CD4-positive, alpha-beta memory T cell (primary cell): ENCODE measurements around the gene NAA80. TPM values are rescaled to one million over a fixed set of nuclear protein-coding genes. Genes with fewer than 3 reads are reported as not detected.
"Not testable (repeated sequence)": the region's sequence is repeated elsewhere in the genome, so short reads cannot be mapped to it uniquely, and the experiment has no call there.

Source experiments
- CTCF ChIA-PET: fragments of 350-600 bp; sonication (Branson Sonifier 250); formaldehyde crosslinking; loops from one replicate; lab custom pipeline; 2021; ENCODE audit warnings: inconsistent platforms; ENCODE audit not compliant: partially characterized antibody; lab: Charles Lee
- POLR2A ChIA-PET: fragments of 350-600 bp; sonication (Branson Sonifier 250); formaldehyde crosslinking; loops from one replicate; lab custom pipeline; 2021; ENCODE audit not compliant: partially characterized antibody; lab: Charles Lee
- DNase-seq, 5 donors: peaks; one replicate each; pipeline versions ENCODE4 v3.0.0 to v3.0.0-alpha.2; 2020 to 2022; ENCODE audit warnings: mixed read lengths in 1 of 5
- H3K27ac ChIP-seq: one replicate; pipeline ENCODE4 v1.7.0; 2013; ENCODE audit warnings: low read depth, low read length
- H3K27me3 ChIP-seq: 2 replicates; pipeline ENCODE4 v1.7.0; 2013; ENCODE audit warnings: mild to moderate bottlenecking, low read length, moderate library complexity; ENCODE audit not compliant: insufficient read depth
- H3K36me3 ChIP-seq: 2 replicates; pipeline ENCODE4 v1.7.0; 2013; ENCODE audit warnings: mild to moderate bottlenecking, low read length, moderate library complexity; ENCODE audit not compliant: insufficient read depth
- H3K4me1 ChIP-seq: 2 replicates; pipeline ENCODE4 v1.7.0; 2013; ENCODE audit warnings: mild to moderate bottlenecking, low read length, moderate library complexity; ENCODE audit not compliant: insufficient read depth
- H3K4me3 ChIP-seq, 2 donors: one replicate each; pipeline ENCODE4 v1.7.0; 2013; ENCODE audit warnings: low read length in 2 of 2, mild to moderate bottlenecking in 1 of 2
- H3K9me3 ChIP-seq, 2 donors: one replicate each; pipeline ENCODE4 v1.7.0; 2013; ENCODE audit warnings: low read length in 2 of 2, control low read depth in 1 of 2; ENCODE audit not compliant: control insufficient read depth in 1 of 2
- H3K27ac Mint-ChIP-seq, 7 donors: one replicate each; pipeline ENCODE4 v1.8.0; 2020 to 2021; ENCODE audit warnings: mixed read lengths in 7 of 7, mild to moderate bottlenecking in 6 of 7, inconsistent platforms in 3 of 7, moderate library complexity in 3 of 7
- H3K27me3 Mint-ChIP-seq, 2 donors: one replicate each; pipeline ENCODE4 v1.8.0; 2020 to 2021; ENCODE audit warnings: mixed read lengths in 2 of 2
- H3K36me3 Mint-ChIP-seq, 2 donors: one replicate each; pipeline ENCODE4 v1.8.0; 2020 to 2021; ENCODE audit warnings: mixed read lengths in 2 of 2, inconsistent platforms in 1 of 2, mild to moderate bottlenecking in 1 of 2
- H3K4me1 Mint-ChIP-seq, 4 donors: one replicate each; pipeline ENCODE4 v1.8.0; 2020 to 2021; ENCODE audit warnings: mixed read lengths in 4 of 4, mild to moderate bottlenecking in 1 of 4
- H3K4me3 Mint-ChIP-seq, 8 donors: one replicate each; pipeline ENCODE4 v1.8.0; 2020 to 2021; ENCODE audit warnings: mixed read lengths in 8 of 8, mild to moderate bottlenecking in 7 of 8, moderate library complexity in 6 of 8, inconsistent platforms in 3 of 8
- H3K9me3 Mint-ChIP-seq, 8 donors: one replicate each; pipeline ENCODE4 v1.8.0; 2020 to 2021; ENCODE audit warnings: mixed read lengths in 8 of 8, mild to moderate bottlenecking in 5 of 8, inconsistent platforms in 3 of 8, moderate library complexity in 1 of 8
- intact Hi-C: fragments of 100-400 bp; cut with micrococcal nuclease; formaldehyde crosslinking; loops from one replicate; pipeline ENCODE4 v1.15.1; 2023
- polyA plus RNA-seq, 2 donors: library from polyadenylated mRNA; unstranded; fragments of 300-500 nt; fragmentation: Illumina TruSeq; gene quantifications; one replicate each; pipeline ENCODE4 v1.2.3, GENCODE V29; 2021
- total RNA-seq, 2 experiments: library from RNA; stranded (reverse); gene quantifications; one replicate each; pipeline ENCODE4 v1.2.3, GENCODE V29; 2021

NAA80 gene
- total and polyA plus RNA-seq, 4 experiments from 2014 or later = 16.7 to 33.7 (median 31.7) TPM

GRCh38 chr3:50318163-50318562 lies 19.0 kb upstream of the NAA80 start:
- Histone ChIP-seq H3K27ac (no peak overlapping the region), H3K4me1 (peaks cover 49% of the 10 kb centered on the region), H3K9me3 (no peaks in the 10 kb centered on the region), H3K4me3 (no peak overlapping the region), H3K27me3 (no peaks in the 10 kb centered on the region), H3K36me3 (no peaks in the 10 kb centered on the region)
- peak overlapping the region in 1 of 8 donors; percentile 54 for H3K4me3 Mint-ChIP-seq
- intact Hi-C loops = loop anchor here (5.0 kb wide), 1 partner anchor 846 kb away; the partner anchor contains the start of gene DAG1
- DNase-seq = peak in 1 of 5 donors; percentile 29
- no peaks in the 10 kb centered on the region for H3K27me3 Mint-ChIP-seq
- H3K36me3 Mint-ChIP-seq = peaks cover 0 to 2% of the 10 kb centered on the region in 2 donors
- POLR2A ChIA-PET = interaction anchor here (1.2 to 14.4 kb wide), 6 partner anchors 11 to 47 kb away, joined by 4 to 144 read pairs (median 18); partner anchors contain the start of genes CYB561D2, HYAL3, IFRD2 and NAA80
- no peaks in the 10 kb centered on the region for H3K9me3 Mint-ChIP-seq
- H3K27ac Mint-ChIP-seq = peak overlapping the region in 2 of 7 donors; percentile 64 to 70
- H3K4me1 Mint-ChIP-seq = peaks cover 23 to 54% (median 39%) of the 10 kb centered on the region in 4 donors
- CTCF ChIA-PET = interaction anchor here (0.6 to 2.4 kb wide), 6 partner anchors 11 to 900 kb away, joined by 3 to 5 read pairs (median 4); no protein-coding TSS in a partner anchor

DNA sequence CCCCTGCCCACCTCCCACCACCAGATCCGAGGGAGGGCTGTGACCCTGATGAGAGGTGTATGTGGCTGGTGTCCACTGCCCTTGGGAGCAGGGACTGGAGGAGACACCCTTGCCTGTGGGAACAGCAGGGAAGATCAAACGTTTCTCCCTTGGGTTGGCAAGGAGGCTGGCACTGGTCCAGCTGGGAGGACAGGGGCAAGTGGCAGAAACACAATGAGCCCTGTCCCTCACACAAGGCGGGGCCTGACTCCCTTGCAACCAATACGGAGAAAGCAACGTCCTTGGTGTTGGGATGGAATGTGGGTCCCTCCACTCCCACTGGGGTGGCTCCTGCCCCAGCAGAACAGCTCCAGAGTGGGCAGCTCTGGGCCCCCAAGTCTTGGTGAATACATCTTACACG lies 18.1 kb upstream of the NAA80 start:
- peaks cover 46% of the 10 kb centered on the region for H3K4me1 ChIP-seq
- Mint-ChIP-seq H3K36me3 (peaks cover 0 to 2% of the 10 kb centered on the region in 2 donors), H3K9me3 (no peaks in the 10 kb centered on the region), H3K4me3 (peak overlapping the region in 4 of 8 donors; percentile 76 to 92 (median 88)), H3K27ac (peak overlapping the region; percentile 79 to 99 (median 94)), H3K4me1 (peaks cover 22 to 52% (median 38%) of the 10 kb centered on the region in 4 donors), H3K27me3 (no peaks in the 10 kb centered on the region)
- H3K27me3 ChIP-seq = no peaks in the 10 kb centered on the region
- POLR2A ChIA-PET = interaction anchor here (1.0 to 14.4 kb wide), 7 partner anchors 12 to 81 kb away, joined by 4 to 144 read pairs (median 8); partner anchors contain the start of genes CYB561D2, GNAI2, HYAL3 and NAA80
- CTCF ChIA-PET = interaction anchor here (0.9 to 1.2 kb wide), 4 partner anchors 10 to 29 kb away, joined by 3 to 5 read pairs (median 4); partner anchors contain the start of genes HYAL3, NAA80 and RASSF1
- peak in 1 of 5 donors; percentile 17 for DNase-seq
- no peaks in the 10 kb centered on the region for H3K9me3 ChIP-seq
- H3K27ac ChIP-seq = peak overlapping the region; percentile 49
- H3K36me3 ChIP-seq = no peaks in the 10 kb centered on the region
- H3K4me3 ChIP-seq = no peak overlapping the region
- intact Hi-C loops = loop anchor here (5.0 kb wide), 1 partner anchor 845 kb away; the partner anchor contains the start of gene DAG1

- H3K27me3 Mint-ChIP-seq = no peaks in the 10 kb centered on the region
- peak; percentile 62 to 92 (median 72) for DNase-seq
- H3K27ac Mint-ChIP-seq = peak overlapping the region; percentile 79 to 99 (median 94)
- ChIA-PET POLR2A (interaction anchor here (1.0 to 14.4 kb wide), 7 partner anchors 12 to 81 kb away, joined by 4 to 144 read pairs (median 8); partner anchors contain the start of genes CYB561D2, GNAI2, HYAL3 and NAA80), CTCF (interaction anchor here (1.0 to 4.4 kb wide), 4 partner anchors 9 to 24 kb away, joined by 3 to 21 read pairs (median 4); partner anchors contain the start of genes HYAL3, NAA80 and RASSF1)
- peaks cover 22 to 52% (median 37%) of the 10 kb centered on the region in 4 donors for H3K4me1 Mint-ChIP-seq
- no peaks in the 10 kb centered on the region for H3K36me3 ChIP-seq
- H3K4me1 ChIP-seq = peaks cover 41% of the 10 kb centered on the region
- peak overlapping the region in 1 of 2 donors; percentile 7 for H3K4me3 ChIP-seq
- peak overlapping the region; percentile 74 to 92 (median 86) for H3K4me3 Mint-ChIP-seq
- no peaks in the 10 kb centered on the region for H3K9me3 Mint-ChIP-seq
- peaks cover 0 to 2% of the 10 kb centered on the region in 2 donors for H3K36me3 Mint-ChIP-seq
- no peaks in the 10 kb centered on the region for H3K9me3 ChIP-seq
- no peaks in the 10 kb centered on the region for H3K27me3 ChIP-seq
- intact Hi-C loops = loop anchor here (1.0 to 5.0 kb wide), 2 partner anchors 12 to 844 kb away; partner anchors contain the start of genes DAG1 and TUSC2
- peak overlapping the region; percentile 49 for H3K27ac ChIP-seq
Observed at GRCh38 chr3:50316657-50317242, 17.5 kb upstream of the NAA80 start.

GRCh38 chr3:50314816-50315215 lies 15.6 kb upstream of the NAA80 start:
- peaks cover 15 to 42% (median 27%) of the 10 kb centered on the region in 4 donors for H3K4me1 Mint-ChIP-seq
- CTCF ChIA-PET = interaction anchor here (0.8 to 4.4 kb wide), 6 partner anchors 9 to 68 kb away, joined by 3 to 21 read pairs (median 4); partner anchors contain the start of genes HYAL3, NAA80 and TUSC2
- peak overlapping the region in 3 of 7 donors; percentile 66 to 85 (median 75) for H3K27ac Mint-ChIP-seq

DNA sequence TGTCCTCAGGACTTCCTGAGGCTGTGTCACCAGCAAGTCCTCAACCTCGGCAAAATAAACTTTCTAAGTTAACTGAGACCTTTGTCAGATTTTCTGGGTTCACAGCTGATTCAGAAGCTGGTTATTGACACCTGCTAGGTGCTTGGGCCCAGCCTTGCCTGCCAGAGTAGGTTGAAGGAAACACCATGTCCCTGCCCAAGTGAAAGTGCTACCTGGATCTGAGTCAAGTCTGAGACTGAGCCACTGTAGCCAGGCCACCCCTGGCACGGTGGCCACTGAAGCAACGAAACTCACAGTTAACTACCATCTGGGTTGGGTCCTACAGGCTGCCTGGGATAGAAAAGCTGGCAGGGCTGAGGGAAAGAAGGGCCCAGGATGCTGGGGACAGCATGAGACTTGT lies 15.1 kb upstream of the NAA80 start:
- ChIA-PET CTCF (interaction anchor here (1.1 to 4.4 kb wide), 4 partner anchors 14 to 68 kb away, joined by 3 to 21 read pairs (median 5); partner anchors contain the start of genes HYAL3, NAA80 and TUSC2), POLR2A (interaction anchor here (1.1 to 14.4 kb wide), 7 partner anchors 8 to 78 kb away, joined by 3 to 144 read pairs (median 6); partner anchors contain the start of genes HYAL2, HYAL3, IFRD2 and NAA80)
- H3K4me3 ChIP-seq = no peak overlapping the region
- no peak overlapping the region for H3K4me3 Mint-ChIP-seq
- no peaks in the 10 kb centered on the region for H3K9me3 Mint-ChIP-seq
- H3K9me3 ChIP-seq = no peaks in the 10 kb centered on the region
- intact Hi-C loops = no loop called here
- H3K27ac ChIP-seq = no peak overlapping the region
- H3K4me1 ChIP-seq = peaks cover 28% of the 10 kb centered on the region
- peaks cover 0 to 2% of the 10 kb centered on the region in 2 donors for H3K36me3 Mint-ChIP-seq
- H3K4me1 Mint-ChIP-seq = peaks cover 14 to 37% (median 25%) of the 10 kb centered on the region in 4 donors
- H3K27me3 Mint-ChIP-seq = no peaks in the 10 kb centered on the region
- no peaks in the 10 kb centered on the region for H3K27me3 ChIP-seq
- peak overlapping the region in 5 of 7 donors; percentile 29 to 86 (median 60) for H3K27ac Mint-ChIP-seq
- no peaks in the 10 kb centered on the region for H3K36me3 ChIP-seq
- no peak for DNase-seq

More at GRCh38 chr3:50314816-50315215, 15.6 kb upstream of the NAA80 start:
- intact Hi-C loops = loop anchor here (5.0 kb wide), 1 partner anchor 843 kb away; the partner anchor contains the start of gene DAG1
- no peaks in the 10 kb centered on the region for H3K9me3 ChIP-seq
- H3K27me3 ChIP-seq = no peaks in the 10 kb centered on the region
- H3K36me3 ChIP-seq = no peaks in the 10 kb centered on the region
- H3K9me3 Mint-ChIP-seq = no peaks in the 10 kb centered on the region
- H3K4me3 Mint-ChIP-seq = no peak overlapping the region
- H3K36me3 Mint-ChIP-seq = peaks cover 0 to 2% of the 10 kb centered on the region in 2 donors
- H3K27ac ChIP-seq = no peak overlapping the region
- peaks cover 31% of the 10 kb centered on the region for H3K4me1 ChIP-seq
- POLR2A ChIA-PET = interaction anchor here (0.8 to 14.4 kb wide), 9 partner anchors 8 to 78 kb away, joined by 3 to 144 read pairs (median 6); partner anchors contain the start of genes HYAL2, HYAL3, IFRD2 and NAA80
- H3K4me3 ChIP-seq = no peak overlapping the region
- no peaks in the 10 kb centered on the region for H3K27me3 Mint-ChIP-seq
- peak in 1 of 5 donors; percentile 7 for DNase-seq

GRCh38 chr3:50312041-50312440 lies 12.8 kb upstream of the NAA80 start:
- H3K27ac Mint-ChIP-seq, POLR2A ChIA-PET, H3K36me3 ChIP-seq, CTCF ChIA-PET, H3K27ac ChIP-seq, H3K36me3 Mint-ChIP-seq, H3K4me3 Mint-ChIP-seq, H3K27me3 Mint-ChIP-seq, H3K4me3 ChIP-seq, H3K9me3 Mint-ChIP-seq, H3K27me3 ChIP-seq, H3K9me3 ChIP-seq, intact Hi-C loops: not testable (repeated sequence)
- peaks cover 12 to 17% (median 14%) of the 10 kb centered on the region in 4 donors for H3K4me1 Mint-ChIP-seq
- peak in 1 of 5 donors; percentile 8 for DNase-seq
- H3K4me1 ChIP-seq = peaks cover 16% of the 10 kb centered on the region
